Liver (tissue), 9 donors: ENCODE results near the gene CTSS. TPM values are rescaled to one million over a fixed set of nuclear protein-coding genes. Genes with fewer than 3 reads are reported as not detected.
A peak's percentile ranks its signal among the peaks of the same experiment; 100 is the strongest.

Experiments used
- DNase-seq: peaks from one replicate; pipeline ENCODE4 v3.0.0-alpha.2; 2017; ENCODE audit warnings: low spot score
- H3K27ac ChIP-seq, 2 donors: one replicate each; pipeline ENCODE4 v1.7.0; 2013; ENCODE audit warnings: inconsistent platforms in 2 of 2, low read length in 2 of 2, control low read depth in 1 of 2, low read depth in 1 of 2, mild to moderate bottlenecking in 1 of 2
- H3K27me3 ChIP-seq, 4 donors: one replicate each; pipeline versions ENCODE4 v1.6.1 to v1.7.0; 2013; ENCODE audit warnings: low read length in 3 of 4, inconsistent platforms in 1 of 4, mild to moderate bottlenecking in 1 of 4, moderate library complexity in 1 of 4; ENCODE audit not compliant: control insufficient read depth in 4 of 4, insufficient read depth in 4 of 4
- H3K36me3 ChIP-seq, 4 donors: one replicate each; pipeline versions ENCODE4 v1.6.1 to v1.7.0; 2013; ENCODE audit warnings: low read length in 3 of 4, mild to moderate bottlenecking in 3 of 4, low read depth in 1 of 4, moderate library complexity in 1 of 4; ENCODE audit not compliant: control insufficient read depth in 4 of 4, insufficient read depth in 3 of 4
- H3K4me1 ChIP-seq, 4 donors: one replicate each; pipeline versions ENCODE4 v1.6.1 to v1.7.0; 2013; ENCODE audit warnings: low read length in 3 of 4, mild to moderate bottlenecking in 3 of 4, moderate library complexity in 1 of 4; ENCODE audit not compliant: control insufficient read depth in 4 of 4, insufficient read depth in 4 of 4
- H3K4me3 ChIP-seq, 3 donors: one replicate each; pipeline versions ENCODE4 v1.6.1 to v1.7.0; 2013; ENCODE audit warnings: low read length in 3 of 3, control low read depth in 1 of 3, low read depth in 1 of 3, mild to moderate bottlenecking in 1 of 3
- H3K9ac ChIP-seq, 2 donors: one replicate each; pipeline ENCODE4 v1.7.0; 2013; ENCODE audit warnings: low read length in 2 of 2, mild to moderate bottlenecking in 2 of 2, moderate library complexity in 2 of 2, control low read depth in 1 of 2, low read depth in 1 of 2
- H3K9me3 ChIP-seq, 4 donors: one replicate each; pipeline versions ENCODE4 v1.6.1 to v1.7.0; 2013; ENCODE audit warnings: low read length in 3 of 4; ENCODE audit not compliant: control insufficient read depth in 4 of 4
- ATF3 ChIP-seq: IDR thresholded peaks from 2 replicates; pipeline ENCODE4 v1.6.1; 2016; ENCODE audit warnings: antibody characterized with exemption
- EGR1 ChIP-seq, 2 donors: IDR thresholded peaks; 2 replicates each; pipeline ENCODE4 v1.6.1; 2016 to 2018; ENCODE audit warnings: antibody characterized with exemption in 2 of 2, low read depth in 2 of 2
- FOXA1 ChIP-seq: IDR thresholded peaks from 2 replicates; pipeline ENCODE4 v1.6.1; 2016; ENCODE audit warnings: antibody characterized with exemption
- FOXA2 ChIP-seq: IDR thresholded peaks from 2 replicates; pipeline ENCODE4 v1.6.1; 2016; ENCODE audit warnings: antibody characterized with exemption
- GABPA ChIP-seq, 2 donors: IDR thresholded peaks in 1 of 2; conservative IDR thresholded peaks in 1 of 2; 2 replicates each; pipeline ENCODE4 v1.6.1; 2016; ENCODE audit warnings: antibody characterized with exemption in 2 of 2, mild to moderate bottlenecking in 1 of 2, moderate library complexity in 1 of 2
- HNF4A ChIP-seq, 2 donors: conservative IDR thresholded peaks; 2 replicates each; pipeline ENCODE4 v1.6.1; 2016; ENCODE audit warnings: antibody characterized with exemption in 2 of 2, mild to moderate bottlenecking in 2 of 2
- HNF4G ChIP-seq: IDR thresholded peaks from 2 replicates; pipeline ENCODE4 v1.6.1; 2016; ENCODE audit warnings: antibody characterized with exemption
- JUND ChIP-seq, 2 donors: IDR thresholded peaks; 2 replicates each; pipeline ENCODE4 v1.6.1; 2016; ENCODE audit warnings: antibody characterized with exemption in 2 of 2
- MAX ChIP-seq: IDR thresholded peaks from 2 replicates; pipeline ENCODE4 v1.6.1; 2016; ENCODE audit warnings: antibody characterized with exemption
- NR2F2 ChIP-seq: IDR thresholded peaks from 2 replicates; pipeline ENCODE4 v1.6.1; 2016; ENCODE audit warnings: antibody characterized with exemption
- RAD21 ChIP-seq, 2 donors: IDR thresholded peaks; 2 replicates each; pipeline ENCODE4 v1.6.1; 2016; ENCODE audit warnings: antibody characterized with exemption in 2 of 2, mild to moderate bottlenecking in 2 of 2
- RXRA ChIP-seq, 2 donors: IDR thresholded peaks; 2 replicates each; pipeline ENCODE4 v1.6.1; 2017 to 2018; ENCODE audit warnings: antibody characterized with exemption in 2 of 2, mild to moderate bottlenecking in 1 of 2
- SP1 ChIP-seq: IDR thresholded peaks from 2 replicates; pipeline ENCODE4 v1.6.1; 2018; ENCODE audit warnings: antibody characterized with exemption, mild to moderate bottlenecking
- TAF1 ChIP-seq: conservative IDR thresholded peaks from 2 replicates; pipeline ENCODE4 v1.6.1; 2016; ENCODE audit warnings: antibody characterized with exemption, mild to moderate bottlenecking
- YY1 ChIP-seq: IDR thresholded peaks from 2 replicates; pipeline ENCODE4 v1.6.1; 2016; ENCODE audit warnings: antibody characterized with exemption, mild to moderate bottlenecking
- ZBTB33 ChIP-seq: IDR thresholded peaks from 2 replicates; pipeline ENCODE4 v1.6.1; 2016; ENCODE audit warnings: antibody characterized with exemption
- WGBS: extraction: QIAGEN DNeasy Blood & Tissue Kit; methylation state at CpG from one replicate; pipeline ENCODE4 v1.1.7; 2013; 5-methylcytosine and 5-hydroxymethylcytosine counted together
- polyA plus RNA-seq, 2 donors: library from polyadenylated mRNA; stranded (reverse) in 1 of 2; unstranded in 1 of 2; fragments of 200-250 nt in 1 of 2; fragments of >200 nt in 1 of 2; fragmentation: Nextera tagmentation in 1 of 2; extraction: Ambion mirVana in 1 of 2; gene quantifications; one replicate each; pipeline versions ENCODE4 v1.2.1 to v1.2.3, GENCODE V29; 2013 to 2015
- total RNA-seq, 2 donors: library from RNA; depleted of rRNA; stranded (reverse); fragments of >200 nt; gene quantifications; one replicate each; pipeline ENCODE4 v1.2.3, GENCODE V29; 2014
- TF ChIP-seq, protein P1 (sequence below): IDR thresholded peaks from 2 replicates; pipeline ENCODE4 v1.6.1; 2016; ENCODE audit warnings: antibody characterized with exemption, mild to moderate bottlenecking
- donor health status: healthy.
- donor health status: healthy.
- donor health status: healthy.
- donor health status: healthy.
- donor health status: healthy.

CTSS gene
- total and polyA plus RNA-seq, 4 donors: 17.3 to 122 (median 62.4) TPM

DNA sequence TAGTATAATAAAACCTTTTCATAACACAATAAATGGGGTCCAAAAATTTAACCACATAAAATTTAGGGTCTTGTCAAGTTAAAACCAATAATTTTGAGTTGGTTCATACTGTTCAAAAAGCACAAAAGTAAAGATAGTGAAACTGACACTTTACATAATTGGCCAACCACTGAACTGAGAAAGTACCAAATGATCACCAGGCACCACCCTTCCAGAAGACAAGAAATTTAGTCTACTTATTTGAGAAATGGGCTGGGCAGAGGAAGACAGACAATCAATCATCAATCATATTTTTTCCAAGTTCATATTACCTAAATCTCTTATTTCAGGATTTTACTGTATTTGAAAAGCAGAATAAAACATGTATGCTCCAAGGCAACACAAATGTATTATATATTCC lies 62.2 kb downstream of the CTSS start:
- no peak overlapping the region for H3K27ac ChIP-seq
- TF ChIP-seq ZBTB33: no peak
- no peak for TF ChIP-seq ATF3
- no peak for DNase-seq

DNA sequence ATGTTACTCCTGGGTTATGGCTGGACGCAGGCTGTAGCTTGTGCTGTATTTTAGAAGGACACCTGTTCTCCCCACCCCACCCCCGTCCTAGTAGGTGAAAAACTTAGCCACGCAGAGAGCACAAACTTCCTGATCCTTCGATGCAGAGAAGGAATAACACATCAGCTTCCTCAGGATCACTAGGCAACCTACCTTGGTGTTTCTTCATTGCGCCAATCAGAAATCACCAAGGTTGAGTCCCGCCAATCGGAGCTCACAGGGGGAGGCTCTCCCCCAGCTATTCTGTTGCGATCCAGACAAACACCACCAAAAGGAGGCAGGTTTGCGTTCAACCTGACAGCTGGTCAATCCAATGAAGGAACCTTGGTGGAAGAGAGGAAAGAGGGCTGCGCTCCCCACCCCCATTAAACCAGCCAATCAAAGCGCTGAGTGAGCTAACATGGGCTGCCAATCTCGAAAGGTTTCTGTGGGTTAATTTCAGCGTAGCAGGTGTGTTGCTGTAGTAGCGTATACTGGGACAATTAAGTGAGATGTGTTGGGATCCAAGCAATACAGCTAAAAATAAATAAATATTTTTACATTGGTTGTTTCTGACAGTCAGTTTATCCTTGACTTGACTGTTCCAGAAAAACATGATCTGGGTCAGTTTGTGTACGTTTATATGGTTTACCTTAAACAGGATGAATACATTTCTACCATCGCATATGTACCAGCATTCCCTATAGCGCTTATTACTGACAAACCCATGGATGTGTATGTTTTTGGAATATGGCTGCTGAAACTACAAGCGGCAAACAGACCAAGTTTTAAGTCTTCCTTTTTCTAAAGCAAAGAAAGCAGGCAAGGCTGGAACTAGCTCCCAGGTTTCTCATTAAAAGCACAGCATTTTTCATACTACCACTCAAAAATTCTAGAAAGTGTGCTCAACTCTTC lies 68.3 kb downstream of the CTSS start, which contains the start of gene GOLPH3L:
Gene GOLPH3L (minus strand): TSS at position 160 of the 933 bp plus-strand sequence. CDS start 2,316 bp downstream, outside the sequence.
- Histone ChIP-seq H3K9me3 (no peaks in the 10 kb centered on the region), H3K27me3 (no peaks in the 10 kb centered on the region), H3K27ac (peak within 1 kb of the TSS; percentile 29 to 51), H3K36me3 (peaks cover 3 to 16% (median 7%) of the 10 kb centered on the region in 4 donors), H3K4me3 (peak within 1 kb of the TSS; percentile 76 to 99 (median 95)), H3K9ac (peak within 1 kb of the TSS; percentile 39 to 71), H3K4me1 (peaks cover 3 to 10% (median 6%) of the 10 kb centered on the region in 4 donors)
- TF ChIP-seq FOXA2 (peak; percentile 36), YY1 (peak; percentile 85), GABPA (IDR thresholded peaks at IDR 0.05 in 1 of 2, conservative IDR thresholded peaks at IDR 0.05 in 1 of 2) (peak in 1 of 2 donors; percentile 66), ZBTB33 (peak; percentile 13), RAD21 (IDR thresholded peaks at IDR 0.05) (peak; percentile 64 to 71), TAF1 (peak; percentile 64), RXRA (IDR thresholded peaks at IDR 0.05) (peak; percentile 56 to 64), HNF4A (conservative IDR thresholded peaks at IDR 0.05) (no peak), HNF4G (no peak), MAX (peak; percentile 70), JUND (IDR thresholded peaks at IDR 0.05) (peak in 1 of 2 donors; percentile 27), EGR1 (IDR thresholded peaks at IDR 0.05; ENCODE audit: low read depth in 2 of 2) (no peak), SP1 (peak; percentile 95), FOXA1 (peak; percentile 68), NR2F2 (no peak)
- TF ChIP-seq, protein P1, sequence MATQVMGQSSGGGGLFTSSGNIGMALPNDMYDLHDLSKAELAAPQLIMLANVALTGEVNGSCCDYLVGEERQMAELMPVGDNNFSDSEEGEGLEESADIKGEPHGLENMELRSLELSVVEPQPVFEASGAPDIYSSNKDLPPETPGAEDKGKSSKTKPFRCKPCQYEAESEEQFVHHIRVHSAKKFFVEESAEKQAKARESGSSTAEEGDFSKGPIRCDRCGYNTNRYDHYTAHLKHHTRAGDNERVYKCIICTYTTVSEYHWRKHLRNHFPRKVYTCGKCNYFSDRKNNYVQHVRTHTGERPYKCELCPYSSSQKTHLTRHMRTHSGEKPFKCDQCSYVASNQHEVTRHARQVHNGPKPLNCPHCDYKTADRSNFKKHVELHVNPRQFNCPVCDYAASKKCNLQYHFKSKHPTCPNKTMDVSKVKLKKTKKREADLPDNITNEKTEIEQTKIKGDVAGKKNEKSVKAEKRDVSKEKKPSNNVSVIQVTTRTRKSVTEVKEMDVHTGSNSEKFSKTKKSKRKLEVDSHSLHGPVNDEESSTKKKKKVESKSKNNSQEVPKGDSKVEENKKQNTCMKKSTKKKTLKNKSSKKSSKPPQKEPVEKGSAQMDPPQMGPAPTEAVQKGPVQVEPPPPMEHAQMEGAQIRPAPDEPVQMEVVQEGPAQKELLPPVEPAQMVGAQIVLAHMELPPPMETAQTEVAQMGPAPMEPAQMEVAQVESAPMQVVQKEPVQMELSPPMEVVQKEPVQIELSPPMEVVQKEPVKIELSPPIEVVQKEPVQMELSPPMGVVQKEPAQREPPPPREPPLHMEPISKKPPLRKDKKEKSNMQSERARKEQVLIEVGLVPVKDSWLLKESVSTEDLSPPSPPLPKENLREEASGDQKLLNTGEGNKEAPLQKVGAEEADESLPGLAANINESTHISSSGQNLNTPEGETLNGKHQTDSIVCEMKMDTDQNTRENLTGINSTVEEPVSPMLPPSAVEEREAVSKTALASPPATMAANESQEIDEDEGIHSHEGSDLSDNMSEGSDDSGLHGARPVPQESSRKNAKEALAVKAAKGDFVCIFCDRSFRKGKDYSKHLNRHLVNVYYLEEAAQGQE: peak; percentile 46
- DNase-seq: peak; percentile 88
- WGBS: 2% methylated on average over 18 of the region's 18 CpGs

More for the DNA sequence above, 62.2 kb downstream of the CTSS start:
- Histone ChIP-seq H3K27me3 (no peaks in the 10 kb centered on the region), H3K9ac (no peak overlapping the region), H3K4me1 (no peaks in the 10 kb centered on the region), H3K36me3 (no peaks in the 10 kb centered on the region), H3K4me3 (no peak overlapping the region), H3K9me3 (no peaks in the 10 kb centered on the region)
